Activated T-cell treated with anti-CD3 and anti-CD28 coated beads for 1 hour (primary cell): ENCODE measurements around the gene LRP1.

ENCODE experiments used
- DNase-seq: peaks from one replicate; pipeline ENCODE4 v3.0.0-alpha.2; 2020; ENCODE audit warnings: low read depth

LRP1 gene

DNA sequence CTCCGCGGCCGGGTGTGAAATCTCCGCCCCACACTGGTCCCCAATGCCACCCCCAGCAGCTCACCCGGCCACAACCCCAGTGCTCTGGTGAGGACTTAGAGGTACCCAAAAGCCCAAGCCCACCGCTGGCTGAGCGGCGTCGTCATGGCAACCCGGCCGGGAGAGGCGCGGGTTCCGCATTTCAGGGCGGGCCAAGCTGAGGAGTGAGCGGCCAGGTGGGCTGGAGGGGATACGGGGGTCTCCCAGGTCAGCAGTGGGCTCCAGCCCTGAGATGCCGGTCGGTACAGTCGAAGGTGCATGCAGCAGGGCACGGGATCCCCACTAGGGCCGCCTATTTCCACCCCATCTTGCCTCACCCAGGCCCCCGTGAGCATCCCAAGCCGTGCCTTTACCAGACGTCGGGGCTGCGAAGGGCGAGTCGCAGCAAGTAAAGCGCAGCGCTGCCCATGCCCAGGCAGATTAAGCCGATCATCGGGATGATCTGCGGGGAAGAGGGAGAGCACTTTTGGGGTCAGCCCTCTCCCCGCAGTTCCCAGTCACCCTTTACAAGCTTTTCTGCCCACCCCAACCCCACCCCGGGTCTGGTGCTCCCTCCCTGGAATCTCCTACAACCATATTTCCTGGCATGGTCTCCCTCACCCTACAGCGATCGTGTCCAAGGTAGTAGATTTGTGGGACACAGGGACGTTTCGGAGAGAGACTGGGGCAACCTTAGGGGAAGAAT is 108.1 kb downstream of the LRP1 start:
- DNase-seq = no peak

DNA sequence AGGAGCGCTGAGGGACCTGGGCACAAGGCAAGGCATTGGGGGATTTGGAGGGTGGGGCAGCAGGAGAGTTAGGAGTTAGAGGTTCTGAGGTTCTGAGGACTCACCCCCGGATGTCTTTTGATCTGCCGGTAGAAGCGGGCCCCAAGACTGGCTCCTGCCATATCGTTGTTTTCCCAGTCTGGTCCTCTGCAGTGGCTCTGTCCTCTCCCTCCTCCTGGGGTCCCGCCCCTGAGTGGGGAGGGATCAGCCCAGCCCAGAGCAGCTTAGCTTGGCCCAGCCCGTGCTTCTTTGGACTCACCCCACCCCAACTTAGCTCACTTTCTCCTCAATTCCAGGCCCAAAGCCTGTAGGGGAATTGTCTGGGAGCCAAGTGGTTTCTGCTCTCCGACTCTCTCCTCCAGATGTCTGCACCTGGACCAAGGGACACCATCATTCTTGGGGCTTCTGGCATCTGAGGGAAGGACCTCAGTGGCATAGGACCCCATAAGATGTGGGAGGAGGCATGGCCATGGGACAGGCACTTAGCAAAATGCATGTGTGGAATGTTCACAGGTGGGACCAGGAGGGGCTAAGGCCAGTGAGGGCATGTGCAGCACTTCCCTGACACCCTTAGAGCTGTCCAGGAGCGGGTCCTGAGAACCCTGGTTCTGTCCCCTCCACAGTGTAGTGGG is 108.8 kb downstream of the LRP1 start:
- no peak for DNase-seq

DNA sequence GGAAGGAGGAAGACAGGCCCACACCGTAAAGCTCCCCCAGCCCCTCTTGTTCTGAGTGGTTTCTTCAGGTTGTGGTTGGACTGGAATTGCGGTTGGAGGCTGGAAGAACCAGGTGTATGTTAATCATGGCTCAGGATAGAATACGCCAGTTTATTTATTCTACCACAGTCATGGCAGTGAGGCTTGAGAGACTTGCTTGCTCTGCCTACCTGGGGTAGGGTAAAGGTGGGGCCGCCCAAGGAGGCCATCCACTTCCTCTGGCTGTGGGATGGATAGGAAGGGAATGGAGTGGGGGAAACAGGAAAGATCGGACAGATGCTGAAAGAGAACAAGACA is 109.3 kb downstream of the LRP1 start:
- DNase-seq = no peak

DNA sequence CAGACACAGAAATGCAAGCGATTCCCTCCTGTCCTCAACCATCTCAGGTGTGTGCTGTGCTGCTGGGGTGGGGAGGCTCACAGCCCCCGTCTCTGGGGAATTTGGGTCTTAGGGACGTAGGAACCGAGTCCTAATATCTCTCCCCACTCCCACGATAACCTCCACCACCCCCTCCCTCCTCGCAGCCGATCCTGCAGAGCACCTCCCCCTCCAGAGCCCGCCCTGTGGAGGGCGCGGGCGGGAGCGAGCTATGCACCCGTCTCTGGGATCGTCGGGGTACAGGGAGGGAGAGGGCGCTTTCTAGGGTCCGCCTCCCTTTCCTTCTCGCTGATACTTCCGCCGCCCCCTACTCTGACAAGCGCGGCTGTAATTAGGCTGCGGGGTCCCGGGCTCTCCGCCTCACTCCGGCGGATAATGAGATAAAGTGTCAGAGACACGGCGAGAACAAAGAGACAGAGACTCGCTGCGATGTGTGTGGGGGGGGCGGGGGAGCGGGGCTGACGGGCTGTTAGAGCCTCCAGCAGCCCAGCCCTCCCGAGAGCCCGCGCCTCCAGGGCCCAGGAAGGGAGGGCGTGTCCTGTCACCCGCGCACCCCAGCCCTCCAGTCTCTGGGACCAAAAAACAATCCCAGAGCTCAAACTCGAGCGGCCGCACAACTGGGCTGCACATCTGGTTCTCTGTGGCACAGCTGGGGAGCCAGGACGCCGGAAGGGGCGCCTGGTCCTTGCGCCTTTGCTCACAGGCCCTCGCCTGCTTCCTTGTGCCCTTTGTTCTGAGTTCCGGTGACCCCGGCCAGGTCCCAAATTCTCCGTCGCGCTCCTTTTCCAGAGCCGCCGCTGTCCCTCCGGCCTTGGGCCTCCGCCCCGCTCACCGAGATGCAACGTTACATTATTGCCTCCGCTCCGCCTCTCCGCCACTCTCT is 109.9 kb downstream of the LRP1 start:
- no peak for DNase-seq

DNA sequence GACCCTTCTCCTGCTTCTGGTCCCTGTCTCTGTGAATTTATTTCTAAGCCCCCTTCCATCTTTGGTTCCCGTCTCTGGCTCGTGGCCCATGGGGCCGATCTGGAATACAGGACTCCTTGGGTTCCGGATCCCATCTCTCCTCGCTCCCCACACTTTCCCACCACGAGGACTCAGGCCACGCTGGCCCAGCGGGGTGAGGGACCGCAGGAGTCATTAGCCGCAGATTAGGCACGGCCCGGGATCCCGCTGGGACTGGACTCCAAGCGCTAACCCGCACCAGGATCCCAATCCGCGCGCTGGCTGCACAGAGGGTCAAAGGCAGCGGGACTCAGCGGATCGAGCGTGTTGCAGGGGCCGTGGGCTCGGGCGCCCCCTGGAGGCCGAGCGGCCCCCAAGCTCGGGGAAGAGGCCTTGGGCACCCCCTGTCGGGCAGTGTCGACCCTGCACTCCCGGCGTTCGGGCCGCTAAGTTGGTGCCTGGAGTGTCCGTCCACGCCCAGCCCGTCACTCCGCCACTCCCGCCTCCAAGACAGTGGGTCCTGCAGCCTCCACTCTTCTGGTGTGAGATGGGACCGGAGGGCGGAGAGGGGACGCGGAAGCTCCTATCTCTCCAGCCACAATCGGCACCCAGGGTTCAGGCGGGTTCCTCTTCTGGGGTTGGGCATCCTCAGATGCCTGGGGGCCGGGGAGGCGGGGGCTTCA is 110.7 kb downstream of the LRP1 start:
- DNase-seq = peak; percentile 85

DNA sequence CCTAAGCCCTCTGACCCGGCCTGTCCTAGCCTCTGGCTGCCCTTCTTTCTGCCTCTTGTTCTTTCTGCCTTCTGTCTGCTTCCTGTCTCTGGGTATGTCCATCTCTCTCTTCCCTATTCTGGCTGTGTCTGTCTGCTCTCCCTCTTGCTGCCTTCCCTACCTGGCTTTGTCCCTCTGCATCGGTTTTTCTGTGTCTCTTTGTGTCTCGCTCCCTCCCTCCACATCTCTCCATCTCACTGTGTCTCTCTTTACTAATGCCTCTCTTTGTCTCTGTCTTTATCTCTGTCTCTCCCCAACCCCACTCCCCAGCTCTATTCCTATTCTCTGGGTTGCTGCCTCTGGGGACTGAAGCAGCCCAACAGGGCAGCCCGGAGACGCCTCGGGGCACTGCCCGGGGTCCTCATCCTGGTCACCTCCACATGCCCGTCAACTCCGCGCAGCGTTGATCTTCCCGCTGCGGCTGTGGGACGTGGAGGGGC is 111.3 kb downstream of the LRP1 start:
- no peak for DNase-seq

DNA sequence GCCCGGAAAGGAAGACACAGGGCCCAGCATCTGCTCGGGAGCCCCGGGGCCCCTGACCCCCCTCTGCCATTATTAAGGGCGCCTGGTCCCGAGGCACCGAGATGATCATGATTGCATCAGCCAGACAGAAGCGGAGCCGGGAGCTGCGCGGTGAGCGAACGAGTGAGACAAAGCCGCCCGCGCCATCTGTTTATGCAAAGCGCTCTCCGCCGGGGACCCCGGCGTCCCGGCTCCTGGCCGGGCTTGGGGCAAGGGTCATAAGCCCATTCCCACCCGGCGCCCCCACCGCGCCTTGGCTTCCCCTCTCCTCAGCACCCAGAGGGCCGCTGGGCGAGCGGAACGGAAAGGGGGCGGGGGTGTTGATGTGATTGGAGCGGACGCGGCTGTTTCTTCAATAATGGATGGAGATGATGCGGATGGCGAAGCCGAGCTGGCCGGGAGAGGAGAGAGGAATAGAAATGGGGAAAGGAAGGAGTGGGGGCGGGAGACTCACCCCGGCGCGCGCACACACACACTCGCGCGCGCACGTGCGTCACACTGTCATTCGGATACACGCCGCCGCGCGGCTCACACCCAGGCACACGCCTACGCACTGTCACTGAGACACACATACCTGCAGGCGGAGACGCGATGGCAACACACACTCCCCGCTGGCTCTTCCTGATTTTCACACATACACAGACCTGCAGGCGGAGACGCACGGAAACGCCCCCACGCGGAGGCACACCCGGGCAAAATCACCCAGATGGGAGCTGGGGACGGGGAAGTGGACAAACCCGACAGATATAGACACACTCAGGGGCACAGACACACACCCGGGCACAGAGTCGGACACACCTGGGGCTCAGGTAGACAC is 112.0 kb downstream of the LRP1 start:
- DNase-seq = peak; percentile 70

DNA sequence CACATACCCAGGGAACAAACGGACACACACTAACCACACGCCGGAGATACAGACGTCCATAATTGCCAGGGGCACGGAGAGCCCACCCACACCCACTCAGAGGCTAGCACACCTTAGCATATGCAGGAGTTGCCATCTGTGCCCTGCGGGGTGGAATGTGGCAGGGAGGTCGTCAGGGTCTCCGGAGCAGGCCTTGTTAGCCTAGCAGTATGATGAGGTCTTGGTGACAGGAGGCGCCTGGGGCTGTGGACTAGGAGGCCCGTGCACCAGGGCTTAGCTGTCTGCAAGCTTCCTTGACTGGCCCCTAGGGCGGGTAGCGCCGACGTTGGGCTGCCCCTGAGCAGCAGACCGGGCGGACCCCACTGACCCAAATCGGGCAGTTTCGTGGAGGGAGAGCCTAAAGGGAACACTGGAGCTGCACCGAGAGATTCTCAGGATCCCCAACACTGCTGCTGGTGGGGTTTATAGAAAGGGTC is 112.7 kb downstream of the LRP1 start:
- no peak for DNase-seq

DNA sequence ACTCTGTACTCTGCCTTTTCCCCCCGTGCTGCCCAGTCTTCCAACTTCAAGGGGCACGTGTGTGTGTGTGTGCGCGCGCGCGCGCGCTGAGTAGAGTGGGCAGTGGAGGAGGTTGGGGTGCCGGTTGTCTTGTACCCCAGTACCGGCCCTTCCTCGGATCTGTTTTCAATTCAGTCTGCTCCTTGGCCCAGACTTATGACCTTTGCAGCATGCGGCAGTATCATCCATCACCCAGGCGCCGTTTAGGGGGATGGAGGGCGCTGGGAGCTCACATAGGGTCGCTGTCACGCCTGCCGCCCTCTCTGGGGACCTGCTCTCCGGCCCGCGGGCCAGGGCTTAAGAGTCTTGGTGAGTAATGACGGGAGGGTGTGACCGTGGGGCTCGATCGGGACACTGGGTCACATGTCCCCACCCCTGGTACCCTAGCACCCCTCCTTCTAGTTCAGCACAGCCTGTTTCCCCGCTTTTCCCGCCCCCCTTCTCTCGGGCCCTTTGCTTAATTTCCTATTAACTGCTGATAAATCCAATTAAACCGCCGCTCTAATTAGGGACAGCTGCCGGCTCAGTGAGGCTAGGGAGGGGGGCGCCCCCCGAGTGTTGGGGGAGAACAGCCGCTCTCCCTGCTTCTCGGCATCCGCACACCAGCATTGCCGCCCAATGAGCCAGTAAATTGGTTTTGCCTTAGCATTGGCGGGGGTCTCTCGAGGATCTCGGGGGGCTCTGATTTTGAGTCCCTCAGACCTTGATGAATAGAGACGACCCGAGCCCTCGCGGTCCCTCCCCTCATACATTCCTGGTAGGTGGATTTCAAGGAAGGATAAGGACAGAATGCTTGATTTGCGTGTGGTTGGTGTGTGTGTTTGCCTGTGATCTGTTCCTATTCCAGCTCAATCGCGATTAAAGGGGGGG is 113.4 kb downstream of the LRP1 start:
- DNase-seq = no peak

DNA sequence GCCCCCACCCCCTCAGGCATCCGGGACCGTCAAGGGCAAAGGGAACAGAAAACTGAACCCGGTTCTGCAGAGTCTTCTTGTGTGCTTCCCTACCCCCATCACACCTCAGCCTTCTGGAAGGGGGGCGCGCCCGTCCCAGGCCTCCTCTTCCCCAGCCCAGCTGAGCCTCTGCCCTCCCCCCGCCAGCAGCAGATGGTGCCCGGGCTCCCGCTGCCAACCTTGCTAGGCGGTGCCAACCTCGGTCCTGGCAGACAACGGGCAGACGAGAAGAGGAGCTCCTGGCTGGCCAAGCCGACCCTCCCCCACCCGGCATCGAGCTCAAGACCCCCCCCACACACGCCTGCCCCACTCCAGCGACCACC is 114.0 kb downstream of the LRP1 start:
- DNase-seq = no peak

DNA sequence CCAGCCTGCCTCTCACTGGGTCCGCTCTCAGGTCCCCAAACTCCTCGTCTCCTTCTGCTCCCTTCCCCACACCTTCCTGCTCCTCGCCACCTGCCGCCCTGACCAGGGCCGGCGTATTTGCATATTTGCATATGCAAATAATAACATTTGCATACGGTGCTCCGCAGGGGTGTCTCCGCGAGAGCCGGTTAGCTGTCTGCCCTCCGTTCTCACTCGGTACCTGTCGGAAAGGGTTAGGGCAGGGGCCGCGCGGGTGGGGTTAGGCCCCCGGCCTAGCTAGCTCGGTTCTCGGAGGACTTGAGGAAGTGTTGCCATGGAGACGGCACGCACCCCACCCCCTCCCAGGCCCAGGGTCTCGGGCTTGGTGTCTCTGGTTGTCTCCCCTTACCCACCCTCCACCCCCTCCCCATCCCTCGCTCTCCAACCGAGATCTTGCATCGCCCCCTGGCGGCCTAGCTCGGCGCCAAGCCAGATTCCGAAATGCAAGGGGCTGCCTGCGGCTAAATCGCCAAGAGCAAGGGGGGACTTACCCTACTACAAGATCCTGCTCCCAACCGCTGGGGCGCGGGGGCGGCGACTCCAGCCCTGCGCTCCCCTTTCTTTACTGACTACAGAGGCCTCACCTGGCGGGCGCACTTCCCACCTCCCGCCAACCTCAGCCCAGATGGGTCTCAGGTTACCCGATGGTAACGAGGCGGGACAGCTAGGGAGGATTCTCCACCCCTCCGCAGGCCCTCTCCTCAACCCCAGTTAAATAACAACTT is 114.6 kb downstream of the LRP1 start:
- DNase-seq = peak; percentile 65

DNA sequence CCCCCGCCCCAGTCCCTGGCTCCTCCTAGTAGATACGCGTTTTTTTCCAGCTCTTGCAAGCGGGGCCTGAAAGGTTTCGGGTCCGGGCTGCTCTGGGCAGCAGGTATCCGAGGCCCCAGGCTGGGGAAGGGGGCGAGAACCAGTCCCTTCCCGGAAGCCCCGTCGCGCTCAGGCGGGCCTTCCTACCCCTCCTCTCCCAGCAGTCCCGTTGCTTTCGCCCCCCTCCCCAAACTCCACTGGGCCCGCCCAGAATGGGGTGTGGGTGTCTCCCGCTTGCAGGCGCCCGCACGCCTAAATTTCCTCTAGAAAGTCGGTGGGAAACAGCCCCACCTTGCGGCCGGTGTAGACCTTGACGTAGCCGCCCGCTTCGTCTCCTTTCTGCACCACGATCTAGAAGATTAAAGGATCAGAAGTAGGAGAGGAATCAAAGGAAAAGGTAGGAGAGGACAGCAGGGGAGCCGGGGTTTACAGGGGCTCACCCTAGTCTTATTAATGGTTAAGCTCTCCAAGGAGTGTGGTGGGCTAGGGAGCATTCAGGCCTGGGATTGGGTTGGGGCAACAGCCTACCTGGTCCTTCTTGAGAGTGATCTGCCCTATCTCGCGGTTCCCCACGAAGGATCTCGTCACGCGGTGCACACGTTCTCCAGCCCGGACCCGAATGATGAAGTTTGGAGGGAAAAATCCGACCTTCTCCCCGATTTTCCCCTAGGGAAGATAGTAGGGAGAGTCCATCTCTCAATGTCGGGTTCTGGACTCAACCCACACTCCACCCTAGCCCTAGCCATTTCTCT is 115.4 kb downstream of the LRP1 start:
- DNase-seq = peak; percentile 79

DNA sequence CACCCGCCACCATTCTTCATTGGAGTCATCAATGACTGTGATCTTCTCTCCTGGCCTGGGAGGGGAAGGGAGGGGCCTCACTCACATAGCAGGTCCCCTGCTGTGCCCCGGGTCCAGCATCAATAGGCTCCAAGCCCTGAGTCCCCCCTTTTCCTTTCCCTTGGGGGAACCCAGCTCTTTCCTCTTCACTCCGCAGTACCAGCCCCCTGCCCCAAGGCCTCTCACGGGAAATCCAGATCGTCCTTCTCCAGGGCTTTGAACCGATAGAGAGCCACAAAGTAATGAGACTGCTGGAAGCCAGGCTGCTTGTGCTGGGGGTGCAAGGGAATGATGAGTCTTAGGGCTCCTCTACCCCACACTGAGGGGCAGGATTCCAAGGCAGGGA is 116.0 kb downstream of the LRP1 start:
- no peak for DNase-seq

DNA sequence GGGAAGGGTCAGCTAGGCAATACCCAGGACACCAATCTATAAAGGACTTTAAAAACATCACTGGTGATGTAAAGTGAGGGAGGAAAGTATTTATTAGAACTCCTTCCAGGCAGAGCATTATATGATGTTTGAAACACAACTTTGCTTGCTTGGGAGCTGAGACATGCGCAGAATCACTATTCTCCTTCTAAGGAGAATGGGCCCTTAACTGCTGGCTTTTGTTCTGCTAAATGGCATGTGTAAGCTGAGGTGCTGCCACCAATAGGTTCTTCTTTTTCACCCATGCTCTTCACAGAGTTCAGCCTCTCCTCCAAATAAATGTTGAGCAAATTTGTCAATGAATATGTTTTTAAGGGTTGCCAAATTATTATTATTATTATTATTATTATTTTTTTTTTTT is 118.8 kb downstream of the LRP1 start:
- DNase-seq = no peak

DNA sequence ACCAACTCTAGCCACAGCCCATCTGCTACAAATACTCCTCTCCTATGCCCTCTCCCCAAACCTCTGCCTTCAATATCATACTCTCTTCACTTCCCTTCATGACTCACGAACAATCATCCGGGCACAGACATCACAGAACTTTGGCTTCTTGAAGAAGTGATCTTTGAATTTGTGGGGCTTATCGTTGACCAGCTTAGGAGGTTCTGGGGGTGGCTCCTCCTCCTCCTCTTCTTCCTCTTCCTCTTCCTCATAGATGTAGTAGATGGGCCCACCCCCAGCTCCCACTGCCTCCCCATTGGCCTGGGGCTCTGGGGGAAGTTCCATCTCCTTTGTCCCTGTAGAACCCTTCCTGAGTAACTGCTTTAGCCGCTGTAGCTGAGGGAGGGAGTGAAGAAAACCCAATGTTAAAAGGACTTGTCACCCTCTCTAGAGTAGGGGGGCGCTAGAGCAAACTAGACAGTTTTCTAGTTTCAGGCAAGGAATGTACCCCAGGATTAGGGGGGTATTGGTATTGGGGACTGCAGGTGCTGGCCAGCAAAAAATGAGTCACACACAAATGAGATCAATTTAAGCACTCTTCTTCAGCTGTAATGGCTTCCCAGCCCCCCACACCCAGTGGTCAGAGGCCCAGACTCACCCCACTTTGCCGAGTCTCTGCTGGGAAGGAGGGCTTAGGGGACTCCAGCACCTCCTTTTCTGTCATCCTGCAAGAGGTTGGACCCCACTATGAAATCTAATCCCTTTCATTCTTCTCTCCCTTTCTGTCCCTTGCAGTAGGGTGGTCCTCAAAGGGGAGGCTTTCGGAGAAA is 120.9 kb downstream of the LRP1 start:
- no peak for DNase-seq

DNA sequence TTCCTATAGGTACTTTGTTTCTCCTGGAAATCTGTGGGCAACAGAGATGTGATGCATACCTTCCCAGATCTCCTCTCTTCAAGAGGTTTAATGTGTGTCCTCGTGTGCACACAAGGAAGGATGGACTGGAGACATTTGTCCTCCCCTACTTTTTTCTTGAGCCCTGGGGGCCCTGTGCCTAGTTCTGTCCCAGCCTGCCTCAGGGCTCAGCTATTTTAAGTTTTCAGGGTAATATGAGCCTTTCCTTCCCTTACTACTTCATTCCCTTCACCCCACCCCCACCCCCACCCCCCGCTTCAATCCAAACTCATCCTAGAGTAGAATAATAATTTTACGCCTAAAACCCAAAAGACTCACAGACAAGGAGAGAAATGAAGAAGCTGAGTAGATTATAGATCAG is 122.3 kb downstream of the LRP1 start:
- no peak for DNase-seq

DNA sequence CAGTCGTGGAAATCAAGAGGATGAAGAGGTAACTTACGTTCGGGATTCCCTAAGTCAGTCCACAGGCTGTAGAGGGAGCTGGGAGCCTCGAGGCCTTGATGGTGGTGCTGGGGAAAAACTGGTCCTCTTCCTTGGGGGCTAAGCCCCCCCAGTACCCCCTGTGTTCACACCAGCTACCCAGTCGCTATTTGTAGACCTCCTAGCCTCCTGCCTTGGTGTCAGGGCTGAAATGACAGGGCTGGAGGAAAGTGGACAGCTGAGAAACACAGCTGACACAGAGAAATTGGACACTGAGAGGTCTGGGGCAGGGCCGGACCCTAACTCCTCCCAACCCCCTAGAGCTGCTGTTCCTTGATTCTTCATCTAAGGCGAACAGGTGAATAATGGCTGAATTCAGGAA is 122.7 kb downstream of the LRP1 start, which contains the start of gene STAC3:
Gene STAC3 (minus strand): TSS at position 232 of the 400 bp plus-strand sequence. CDS start 1,551 bp downstream, outside the sequence.
- DNase-seq = no peak
